GM21786 (cell line): Measurements from ENCODE around the gene DAB2.
"Not testable (repeated sequence)": the region's sequence is repeated elsewhere in the genome, so short reads cannot be mapped to it uniquely, and the experiment has no call there.

Source experiments
- ATAC-seq: cut with Tn5 transposase; IDR thresholded peaks from one replicate; pipeline ENCODE4 v1.9.1; 2021; ENCODE audit not compliant: unreplicated experiment

The DAB2 gene

DNA sequence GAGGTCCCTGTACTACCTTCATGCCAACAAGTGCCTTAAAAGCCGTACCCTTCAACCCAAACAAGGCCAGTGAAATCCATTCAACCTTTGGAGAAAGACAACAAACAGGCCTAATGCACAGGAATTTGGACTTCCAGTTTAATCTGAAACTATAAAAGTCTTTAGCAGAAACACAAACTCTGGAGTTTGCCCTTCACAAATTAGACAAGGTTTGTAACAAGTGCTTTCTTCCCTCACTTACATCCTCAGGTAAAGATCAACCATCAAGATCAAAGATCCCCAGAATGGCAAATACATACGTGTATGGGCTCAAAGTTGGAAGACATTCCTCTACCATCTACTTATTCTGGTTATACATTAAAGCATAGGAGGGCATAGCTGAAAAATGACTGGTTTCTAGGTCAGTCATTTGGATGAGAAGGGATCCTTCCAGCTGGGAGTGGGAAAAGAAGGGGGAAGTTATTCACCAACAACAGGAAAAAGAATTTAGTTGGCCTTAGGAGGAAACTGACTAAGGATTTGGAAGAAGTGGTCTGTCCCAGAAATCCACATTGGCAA, 2.0 kb downstream of the DAB2 start:
- no peak for ATAC-seq

DNA sequence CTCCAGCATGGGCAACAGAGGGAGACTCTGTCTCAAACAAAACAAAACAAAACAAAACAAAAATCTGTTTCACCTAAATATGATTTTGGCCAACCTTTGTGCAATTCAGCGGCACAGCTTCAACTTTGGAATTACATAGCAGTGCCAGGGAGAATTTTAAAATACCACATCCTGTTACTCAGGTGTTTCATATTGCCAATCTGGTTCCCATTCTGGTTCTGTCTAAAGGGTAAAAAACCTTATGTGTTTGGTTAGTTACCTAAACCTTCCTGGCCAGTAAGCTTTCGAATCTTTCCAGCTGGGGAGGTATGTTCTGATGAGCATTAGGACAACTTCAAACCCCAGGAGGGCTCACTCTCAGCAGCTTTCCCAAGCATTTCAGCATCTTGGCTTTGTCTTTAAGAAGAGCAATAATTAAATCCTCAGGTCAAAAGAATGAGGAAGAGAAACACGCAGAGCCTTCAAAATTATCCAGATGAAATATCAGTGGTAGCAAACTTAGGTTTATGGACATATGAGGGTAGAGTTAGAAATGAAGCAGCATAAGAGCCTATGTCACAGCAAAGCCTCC, 2.7 kb downstream of the DAB2 start:
- ATAC-seq, result no peak

DNA sequence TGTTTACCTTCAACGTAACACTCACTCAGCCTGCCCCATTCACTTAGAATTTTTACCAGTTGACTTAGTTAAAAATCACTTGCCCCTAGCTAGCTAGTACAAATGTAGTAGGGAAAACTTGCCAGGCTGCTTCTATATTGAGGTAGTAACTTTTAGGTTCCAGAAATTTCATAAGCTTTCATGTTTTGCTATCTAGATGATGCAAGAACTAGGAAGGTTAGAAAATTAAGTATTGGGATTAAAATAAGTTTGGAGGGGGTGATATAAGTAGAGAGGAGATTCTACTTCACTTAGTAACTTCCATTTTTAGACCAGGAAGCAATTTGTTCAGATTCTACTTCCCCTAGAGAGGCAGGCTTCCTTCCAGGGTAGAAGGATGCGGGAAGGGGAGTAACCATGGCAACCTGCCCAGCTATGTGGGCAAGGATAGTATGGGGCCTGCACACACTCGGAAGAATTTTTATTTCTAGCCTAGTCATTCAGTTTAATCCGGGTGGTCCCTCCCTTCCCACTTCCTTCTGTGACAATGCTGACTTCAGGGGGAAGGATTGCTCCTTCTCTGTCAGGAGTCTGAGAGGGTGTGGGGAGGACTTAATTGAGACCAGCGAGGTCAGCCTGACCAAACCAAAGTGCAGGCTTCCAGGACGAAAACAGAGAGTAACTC, 4.2 kb downstream of the DAB2 start:
- no peak for ATAC-seq

DNA sequence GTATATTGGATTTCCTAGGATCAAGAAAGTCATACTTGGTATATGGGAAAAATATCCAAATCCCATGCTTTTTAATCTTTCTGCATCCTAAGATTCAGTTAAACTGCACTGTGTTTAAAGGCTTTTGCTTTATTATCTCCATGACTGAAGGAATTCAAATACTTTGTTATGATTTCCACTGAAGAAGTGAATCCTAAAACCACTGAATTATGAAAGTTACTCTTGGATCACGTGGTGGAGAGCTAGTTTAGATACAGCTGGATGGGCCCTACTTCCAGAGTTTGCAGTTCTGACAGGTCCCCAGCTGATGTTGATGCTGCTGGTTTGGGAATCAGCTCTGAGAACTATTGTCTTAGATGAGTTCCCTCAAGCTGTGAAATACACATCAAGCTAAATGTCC, 5.0 kb downstream of the DAB2 start:
- no peak for ATAC-seq

DNA sequence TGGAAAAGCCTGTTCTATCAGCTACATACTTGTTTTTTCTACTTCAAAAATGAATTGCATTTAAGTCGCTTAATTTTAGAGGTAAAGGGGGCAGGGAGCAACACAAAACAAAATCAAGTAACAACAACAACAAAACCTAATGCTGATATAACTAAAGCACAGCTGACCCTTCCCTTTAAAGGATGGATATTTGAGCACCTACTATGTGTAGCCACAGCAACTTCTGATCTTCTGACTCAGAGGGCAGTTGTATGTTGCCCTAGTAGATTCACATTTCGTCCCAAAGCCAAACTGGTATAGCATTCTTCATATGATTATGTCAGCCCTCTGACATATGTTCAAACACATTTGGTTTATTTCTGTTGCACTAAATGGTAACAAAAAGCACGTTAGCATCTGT, 6.8 kb downstream of the DAB2 start:
- ATAC-seq, result no peak

DNA sequence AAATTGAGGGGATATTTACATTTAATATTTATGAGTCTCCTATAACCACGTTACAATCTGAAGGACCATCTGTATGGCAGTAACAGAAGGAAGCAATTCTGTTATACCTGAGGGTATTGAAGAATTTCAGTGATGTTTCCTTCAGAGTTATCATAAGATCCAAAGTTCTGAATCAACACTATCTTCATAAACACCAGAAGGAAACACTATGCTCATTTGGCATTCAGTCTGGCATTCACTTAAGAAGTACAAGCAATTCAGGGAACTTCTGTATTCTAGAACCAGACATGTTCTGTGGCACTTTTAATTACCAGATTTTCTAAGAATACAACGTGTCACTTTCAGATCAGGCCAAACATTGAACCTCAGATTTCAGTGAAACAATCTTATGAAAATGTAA, 9.6 kb downstream of the DAB2 start:
- ATAC-seq, result no peak

DNA sequence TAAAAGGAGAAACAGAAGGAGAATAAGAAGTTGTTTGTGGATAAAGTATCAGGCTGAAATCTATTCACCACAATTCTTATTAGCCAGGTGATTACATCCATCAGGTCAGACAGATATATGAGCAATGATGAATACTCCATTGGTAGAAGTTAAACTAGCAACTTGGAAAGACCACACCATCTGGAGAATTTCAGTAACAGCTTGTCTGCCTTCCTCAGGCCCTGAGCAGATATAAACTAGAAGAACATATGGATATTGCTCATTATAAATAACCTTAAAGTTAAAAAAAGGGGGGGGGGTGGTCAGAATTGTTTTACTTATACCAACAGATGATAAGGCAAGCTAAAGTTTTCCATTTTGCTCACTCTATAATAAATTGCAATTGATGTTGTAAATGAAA, 10.4 kb downstream of the DAB2 start:
- ATAC-seq, result no peak

DNA sequence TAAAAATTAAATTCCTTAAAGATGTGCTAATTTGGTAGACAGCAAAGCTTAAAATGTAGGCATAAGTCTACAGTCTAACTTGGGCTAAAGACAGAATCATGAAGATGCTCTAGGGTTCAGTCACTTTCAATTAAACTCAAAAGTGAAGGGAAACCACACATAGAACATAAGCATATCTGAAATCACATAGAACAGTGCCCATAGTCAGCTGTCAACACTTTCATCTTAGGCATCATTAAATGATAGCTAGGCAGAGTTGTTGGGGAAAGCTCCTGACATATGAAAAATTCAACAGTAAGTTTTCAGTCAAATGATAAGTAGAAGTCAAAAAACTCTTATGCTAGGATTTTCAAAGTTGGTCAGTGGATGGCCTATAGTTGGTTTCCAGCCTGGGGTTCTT, 11.0 kb downstream of the DAB2 start:
- ATAC-seq, result no peak

DNA sequence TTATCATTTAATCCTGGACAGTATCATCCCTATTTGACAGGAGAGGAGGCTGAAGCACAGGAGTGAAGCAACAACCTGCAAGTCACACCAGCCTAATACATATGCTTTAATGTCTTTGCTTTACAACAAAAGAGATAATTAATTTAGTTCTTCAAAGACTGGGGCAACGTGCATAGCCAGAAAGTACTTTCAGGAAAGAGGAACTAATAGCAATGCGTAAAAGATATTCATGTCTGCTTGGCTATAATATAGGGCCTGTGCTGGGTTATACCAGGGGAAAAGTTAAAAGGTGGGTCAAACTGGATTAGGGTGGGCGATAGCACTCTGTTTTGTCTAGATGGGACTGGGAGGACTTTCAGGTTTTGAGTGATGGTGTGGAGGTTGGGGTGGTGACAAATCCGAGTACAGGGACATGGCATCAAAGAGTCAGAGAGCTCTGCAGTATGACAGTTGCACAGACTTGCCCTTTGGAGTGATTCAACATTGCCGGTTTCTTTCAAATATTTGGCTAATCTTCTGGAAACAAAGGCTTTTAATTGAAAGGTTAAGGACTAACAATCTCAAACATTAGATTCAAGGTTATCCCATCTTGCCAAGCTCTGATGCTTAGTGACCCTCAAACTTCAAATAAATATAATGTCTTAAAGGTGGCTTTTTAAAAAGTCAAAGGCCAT, 11.9 kb downstream of the DAB2 start:
- no peak for ATAC-seq

DNA sequence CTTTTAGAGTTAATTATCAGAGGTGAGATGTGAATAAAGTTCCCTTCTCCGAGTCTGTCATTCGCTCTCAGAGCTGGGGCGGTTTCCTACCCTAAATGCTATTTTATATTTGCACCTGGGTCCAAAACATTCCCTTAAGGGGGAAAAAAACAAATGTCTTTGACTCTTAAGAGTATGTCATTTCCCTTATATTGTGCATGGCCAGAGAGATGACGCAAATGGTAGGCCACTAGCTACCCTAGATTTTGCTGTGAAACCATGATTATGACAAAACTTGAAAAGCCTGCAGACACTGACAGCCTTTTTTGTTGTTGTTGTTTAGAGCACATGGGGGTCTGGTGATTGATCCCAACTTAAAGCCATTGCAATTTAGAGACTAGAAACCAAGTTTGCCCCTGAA, 12.8 kb downstream of the DAB2 start:
- ATAC-seq, result no peak

DNA sequence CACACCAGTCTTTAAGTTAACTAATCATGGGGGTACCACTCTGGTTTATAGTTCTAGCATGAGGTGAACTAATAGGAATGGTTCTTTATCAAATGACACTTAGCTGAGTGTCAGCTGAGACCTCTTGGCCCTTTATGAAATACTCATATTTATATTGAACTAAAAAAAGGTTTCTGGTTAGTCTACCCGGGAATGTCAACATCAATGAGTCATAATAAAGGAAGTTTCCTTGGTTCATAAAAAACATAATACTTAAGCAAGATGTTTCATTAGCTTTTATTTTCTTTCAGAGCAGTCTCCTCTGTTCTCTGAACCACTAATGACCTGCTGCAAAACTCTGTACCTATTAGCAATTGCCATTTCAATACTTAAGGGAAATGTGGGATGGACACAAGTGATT, 13.7 kb downstream of the DAB2 start:
- no peak for ATAC-seq

DNA sequence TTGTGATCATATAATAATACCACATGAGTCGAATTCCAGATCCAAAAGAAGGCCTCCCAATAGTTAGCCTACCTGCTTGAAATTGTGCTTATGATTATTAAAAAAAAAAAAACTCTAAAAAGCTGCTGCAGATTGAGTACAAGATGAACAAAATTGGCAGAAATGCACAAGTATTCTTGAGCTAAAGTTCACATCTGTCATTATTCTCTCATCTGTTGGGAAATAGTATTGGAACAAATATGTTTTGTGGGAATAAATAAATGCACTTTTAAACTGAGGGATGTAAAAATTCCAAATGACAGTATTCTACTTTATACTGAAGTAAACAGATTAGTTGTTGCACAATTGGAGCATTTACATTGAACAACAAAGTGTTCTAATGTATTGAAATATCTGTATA, 15.7 kb downstream of the DAB2 start:
- ATAC-seq, result no peak

DNA sequence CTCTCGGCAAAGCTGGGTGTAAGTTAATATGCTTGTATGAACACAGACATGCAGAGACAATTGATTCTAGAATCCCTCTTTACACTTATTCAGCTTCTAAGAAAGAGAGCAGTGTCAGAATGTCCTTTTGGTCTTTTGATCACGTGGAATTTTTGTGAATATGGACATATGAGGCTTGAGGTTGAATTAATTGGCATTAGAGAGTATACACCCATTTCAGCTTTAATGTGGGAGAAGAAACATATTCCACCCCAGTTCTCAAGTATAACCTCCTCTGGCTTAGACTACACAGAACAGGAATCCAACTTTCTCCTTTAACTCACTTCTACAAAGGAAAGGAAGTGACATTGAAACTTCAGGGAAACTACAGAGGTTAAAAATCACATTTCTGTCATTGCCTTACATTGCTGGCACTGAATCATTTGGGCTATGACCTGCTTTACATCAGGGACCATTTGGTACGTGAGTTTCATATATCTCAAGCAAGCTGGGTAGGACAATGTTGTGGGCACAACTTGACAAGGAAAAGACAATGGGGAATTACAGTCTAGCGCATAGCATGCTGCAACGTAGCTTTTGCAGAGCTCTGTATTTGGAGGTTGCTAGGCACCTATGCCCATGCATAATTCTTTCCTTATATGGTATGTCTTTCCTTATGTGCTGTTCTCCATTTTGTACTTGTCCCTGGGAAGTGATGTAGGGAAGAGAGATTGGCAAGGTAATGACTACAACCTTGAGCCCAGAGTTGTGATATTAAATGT, 19.5 kb downstream of the DAB2 start:
- ATAC-seq, result no peak

DNA sequence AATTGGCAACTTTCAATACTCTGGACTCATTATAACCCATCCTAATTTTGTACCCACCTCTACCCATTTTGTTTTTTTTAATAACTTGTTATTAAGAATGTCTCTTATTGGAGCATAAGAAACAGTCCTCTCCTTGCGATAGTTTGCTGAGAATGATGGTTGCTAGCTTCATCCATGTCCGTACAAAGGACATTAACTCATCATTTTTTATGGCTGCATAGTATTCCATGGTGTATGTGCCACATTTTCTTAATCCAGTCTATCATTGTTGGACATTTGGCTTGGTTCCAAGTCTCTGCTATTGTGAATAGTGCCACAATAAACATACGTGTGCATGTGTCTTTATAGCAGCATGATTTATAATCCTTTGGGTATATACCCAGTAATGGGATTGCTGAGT, 21.0 kb downstream of the DAB2 start:
- ATAC-seq, result not testable (repeated sequence)

DNA sequence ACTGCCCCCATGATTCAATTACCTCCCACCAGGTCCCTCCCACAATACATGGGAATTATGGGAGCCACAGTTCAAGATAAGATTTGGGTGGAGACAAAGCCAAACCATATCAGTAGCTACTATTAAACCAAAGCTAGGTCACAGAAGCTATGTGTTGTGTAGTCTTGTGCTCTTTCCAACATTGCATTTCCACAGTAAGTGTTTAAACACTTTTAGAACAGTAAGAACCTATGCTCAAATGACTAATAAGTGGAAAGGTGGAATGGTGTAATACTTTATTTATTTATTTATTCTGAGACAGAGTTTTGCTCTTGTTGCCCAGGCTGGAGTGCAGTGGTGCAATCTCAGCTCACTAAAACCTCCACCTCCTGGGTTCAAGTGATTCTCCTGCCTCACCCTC, 22.6 kb downstream of the DAB2 start:
- not testable (repeated sequence) for ATAC-seq

DNA sequence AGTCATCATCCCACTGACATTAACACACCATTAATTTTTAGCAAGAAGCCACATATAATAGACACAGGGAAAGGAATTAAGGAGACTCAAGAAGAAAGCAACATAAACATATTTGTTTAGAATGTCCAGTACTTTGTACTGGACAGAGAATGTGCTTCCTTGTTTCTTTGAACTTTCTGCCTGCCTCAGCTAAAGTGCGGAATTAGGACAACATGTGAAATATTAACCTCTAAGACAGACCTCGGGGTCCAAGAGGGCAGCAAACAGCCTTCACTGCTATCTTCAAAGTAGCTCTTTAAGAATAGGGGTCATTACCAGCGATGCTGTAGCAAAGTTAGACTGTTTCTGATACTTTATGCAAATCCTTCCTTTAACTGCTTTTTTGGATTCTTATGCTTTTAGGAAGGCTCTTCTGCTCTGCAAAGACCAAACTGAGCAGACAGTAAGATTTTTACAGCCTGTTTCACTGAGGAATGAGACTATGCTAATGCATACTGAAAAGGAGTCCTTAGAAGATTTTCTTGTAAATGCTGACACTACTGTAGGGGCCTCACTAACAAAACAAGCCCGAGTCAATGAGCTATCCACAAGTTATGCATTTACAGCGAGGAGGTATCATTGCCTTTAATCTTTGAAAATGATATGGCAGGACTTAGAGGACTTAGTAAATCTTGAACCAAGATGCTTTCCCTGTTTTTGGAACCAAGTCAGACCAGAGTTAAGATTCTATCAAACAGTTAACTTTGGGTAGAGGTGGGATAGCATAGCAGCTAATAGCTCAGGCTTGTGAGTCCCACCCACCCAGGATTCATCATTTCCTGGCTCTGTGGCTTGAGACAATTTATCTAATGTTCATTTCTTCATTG, 23.8 kb downstream of the DAB2 start:
- ATAC-seq, result no peak

DNA sequence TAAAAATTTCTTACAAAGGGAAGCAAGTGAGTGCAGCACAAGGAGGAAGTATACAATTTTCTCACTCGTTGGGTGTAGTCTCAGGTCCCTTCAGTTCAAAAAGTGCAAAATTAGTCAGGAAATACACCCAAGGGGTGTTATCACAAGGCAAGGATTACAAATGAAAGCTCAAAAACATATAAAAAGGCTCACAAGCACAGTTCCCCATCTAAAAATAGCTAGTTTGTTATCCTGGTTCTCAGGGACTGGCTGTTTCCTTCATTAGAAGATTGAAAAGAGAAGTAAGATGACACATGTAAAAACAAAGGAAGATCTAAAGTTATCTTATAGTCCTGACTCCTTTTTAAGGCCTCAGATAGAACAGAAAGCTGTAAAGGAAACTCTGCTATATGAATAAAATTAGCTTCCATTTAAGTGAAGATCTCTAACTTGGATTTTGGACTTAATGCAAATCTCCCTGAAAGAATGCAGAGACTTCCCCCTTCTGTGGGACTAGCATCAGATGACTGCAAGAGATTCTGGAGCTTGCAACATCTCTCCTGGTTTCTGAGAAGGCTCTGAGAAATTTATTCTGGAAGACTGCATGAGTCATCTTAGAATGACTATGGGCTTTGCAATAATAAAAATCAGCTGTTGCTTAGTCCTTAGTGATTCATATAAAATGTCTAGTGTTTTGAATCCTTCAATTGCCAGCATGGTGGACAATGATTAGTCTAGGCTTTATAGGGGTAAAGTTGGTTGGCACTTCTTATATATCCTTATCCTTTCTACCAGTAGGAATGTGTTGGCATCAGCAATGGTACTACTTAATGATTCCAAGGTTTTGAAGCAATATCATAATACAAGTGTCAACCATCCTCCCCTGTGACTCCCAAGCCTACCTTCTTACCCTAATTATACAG, 25.4 kb downstream of the DAB2 start:
- ATAC-seq, result no peak

DNA sequence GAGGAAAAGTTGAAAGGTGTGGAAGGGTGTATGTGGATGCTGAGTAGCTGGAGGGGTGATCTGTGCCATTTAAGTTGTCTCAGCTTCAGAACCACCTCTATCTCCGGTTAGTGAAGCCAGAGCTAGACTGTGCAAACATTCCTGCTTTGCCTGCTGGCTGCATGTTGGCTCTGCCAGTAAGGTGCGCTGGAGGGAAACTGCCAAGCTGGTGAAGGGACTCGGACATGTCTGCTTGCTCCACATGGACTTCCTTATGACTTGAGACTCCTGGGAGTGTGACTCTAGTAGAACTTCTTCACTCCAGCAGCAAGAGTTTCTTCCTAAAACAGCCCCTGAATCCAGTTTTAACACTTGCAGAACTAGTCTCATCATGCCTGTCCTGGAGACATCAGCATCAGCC, 27.9 kb downstream of the DAB2 start:
- no peak for ATAC-seq

DNA sequence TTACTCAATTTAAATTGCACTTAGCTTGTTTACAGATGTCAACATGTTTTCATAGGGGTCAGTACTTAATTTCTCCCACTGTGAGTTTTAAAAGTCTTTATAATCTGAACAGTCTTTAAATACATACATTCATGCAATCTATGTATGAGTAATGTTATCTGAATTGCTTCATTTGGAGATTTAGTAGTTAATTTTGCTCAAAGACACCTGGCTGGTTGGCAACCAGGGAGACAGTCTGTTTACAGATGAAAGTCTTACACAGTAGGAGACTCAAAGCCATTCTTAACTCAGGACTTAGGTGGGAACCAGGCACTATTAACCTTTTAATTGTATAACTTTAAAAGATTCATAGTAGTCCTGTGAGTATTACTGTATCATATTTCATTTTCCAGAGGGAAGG, 29.3 kb downstream of the DAB2 start:
- no peak for ATAC-seq

DNA sequence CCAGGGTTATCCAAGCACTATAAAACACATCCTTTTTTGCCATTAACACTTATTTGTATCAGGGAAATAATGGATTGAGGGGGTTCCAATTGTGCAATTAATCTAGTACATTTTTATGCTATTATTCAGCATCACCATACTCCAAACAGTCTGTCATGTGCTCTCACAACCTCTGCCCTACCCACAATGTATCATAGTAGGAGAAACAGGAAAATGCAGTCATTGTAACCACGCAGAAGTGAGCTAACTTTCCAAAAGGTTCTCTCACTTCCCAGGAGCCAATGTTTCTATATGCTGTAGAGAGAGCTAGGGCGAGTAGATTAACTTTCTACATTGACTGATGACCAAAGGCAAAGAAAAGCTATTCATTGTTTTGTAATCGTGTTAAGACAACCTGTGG, 29.8 kb downstream of the DAB2 start:
- ATAC-seq, result no peak
